GM19395 (cell line): Measurements from ENCODE around the gene MIS18BP1.
"Not testable (repeated sequence)": the region's sequence is repeated elsewhere in the genome, so short reads cannot be mapped to it uniquely, and the experiment has no call there.

Source experiments
- ATAC-seq: cut with Tn5 transposase; IDR thresholded peaks from one replicate; pipeline ENCODE4 v1.9.1; 2021; ENCODE audit warnings: mild to moderate bottlenecking, moderate library complexity; ENCODE audit not compliant: unreplicated experiment

Gene MIS18BP1

DNA sequence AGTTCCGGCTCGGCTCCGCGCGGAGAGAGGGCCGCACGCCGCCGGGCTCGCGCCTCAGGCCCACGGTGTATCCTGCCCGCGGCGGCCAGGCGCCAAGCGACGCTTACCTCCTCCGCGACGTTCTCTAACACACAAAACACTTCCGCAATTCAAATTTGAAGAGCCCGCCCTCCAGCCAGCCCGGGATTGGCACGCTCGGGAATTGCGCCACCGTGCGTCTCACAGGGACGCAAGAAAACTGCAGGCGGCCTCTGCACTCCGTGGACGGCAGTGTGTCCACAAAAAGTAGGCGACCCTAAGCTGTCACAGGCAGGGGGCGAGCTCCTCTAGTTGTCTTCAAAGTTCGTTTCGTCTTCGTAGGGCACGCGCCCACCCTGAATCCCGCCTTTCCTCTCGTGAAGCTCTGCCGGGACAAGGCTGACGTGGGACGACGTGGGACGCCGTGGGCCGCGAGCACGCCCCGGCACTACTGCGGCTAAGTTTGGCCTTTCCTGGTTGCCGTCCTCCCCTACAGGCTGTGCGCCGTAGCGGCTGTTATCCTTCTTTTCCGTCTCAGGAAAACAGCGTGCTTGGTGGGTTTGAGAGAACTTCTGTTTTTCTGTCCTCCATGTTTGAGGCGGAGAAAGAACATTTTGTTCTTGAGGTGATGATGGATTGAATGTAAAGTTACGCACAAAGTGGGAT lies at the start of gene MIS18BP1:
TSS of gene MIS18BP1 (minus strand) at position 133 of the 684 bp plus-strand sequence. CDS start 5,916 bp downstream, outside the sequence.
- ATAC-seq: peak; percentile 80

- no peak for ATAC-seq
These were observed 45.6 kb upstream of the MIS18BP1 start for GRCh38 chr14:45298423-45299117.

DNA sequence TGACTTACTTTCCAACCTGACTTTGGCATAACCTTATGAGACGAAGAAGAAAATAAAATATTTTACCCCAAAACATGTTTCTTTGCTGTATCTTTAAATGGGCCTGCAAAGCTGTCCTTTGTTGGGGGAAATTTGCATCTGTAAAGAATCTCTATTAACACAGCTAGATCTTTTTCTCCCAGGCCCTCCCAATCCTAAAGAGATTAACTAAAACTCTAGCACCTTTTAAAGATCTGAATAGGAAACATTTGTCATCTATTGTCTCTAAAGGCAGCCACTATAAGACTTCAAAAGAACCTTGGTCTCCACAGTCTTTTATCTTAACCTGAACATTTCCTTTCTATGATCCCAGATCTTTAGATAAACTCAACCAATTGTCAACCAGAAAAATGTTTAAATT lies 41.8 kb upstream of the MIS18BP1 start:
- not testable (repeated sequence) for ATAC-seq

DNA sequence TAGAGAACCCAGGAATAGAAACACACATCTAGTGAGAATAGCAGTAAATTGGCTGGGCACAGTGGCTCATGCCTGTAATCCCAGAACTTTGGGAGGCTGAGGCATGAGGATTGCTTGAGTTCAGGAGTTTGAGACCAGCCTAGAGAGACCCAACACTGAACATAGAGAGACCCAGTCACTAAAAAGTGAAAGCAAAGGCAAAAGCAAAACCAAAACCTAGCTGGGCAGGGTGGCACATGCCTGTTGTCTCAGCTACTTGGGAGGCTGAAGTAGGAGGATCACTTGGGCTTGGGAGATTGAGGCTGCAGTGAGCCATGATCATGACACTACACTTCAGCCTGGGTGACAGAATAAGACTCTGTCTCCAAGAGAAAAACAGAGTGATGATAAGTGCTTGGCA lies 37.5 kb upstream of the MIS18BP1 start:
- no peak for ATAC-seq

GRCh38 chr14:45287610-45288009 lies 34.6 kb upstream of the MIS18BP1 start:
- no peak for ATAC-seq

- ATAC-seq: no peak
These were observed 31.8 kb upstream of the MIS18BP1 start for GRCh38 chr14:45284802-45285201.

DNA sequence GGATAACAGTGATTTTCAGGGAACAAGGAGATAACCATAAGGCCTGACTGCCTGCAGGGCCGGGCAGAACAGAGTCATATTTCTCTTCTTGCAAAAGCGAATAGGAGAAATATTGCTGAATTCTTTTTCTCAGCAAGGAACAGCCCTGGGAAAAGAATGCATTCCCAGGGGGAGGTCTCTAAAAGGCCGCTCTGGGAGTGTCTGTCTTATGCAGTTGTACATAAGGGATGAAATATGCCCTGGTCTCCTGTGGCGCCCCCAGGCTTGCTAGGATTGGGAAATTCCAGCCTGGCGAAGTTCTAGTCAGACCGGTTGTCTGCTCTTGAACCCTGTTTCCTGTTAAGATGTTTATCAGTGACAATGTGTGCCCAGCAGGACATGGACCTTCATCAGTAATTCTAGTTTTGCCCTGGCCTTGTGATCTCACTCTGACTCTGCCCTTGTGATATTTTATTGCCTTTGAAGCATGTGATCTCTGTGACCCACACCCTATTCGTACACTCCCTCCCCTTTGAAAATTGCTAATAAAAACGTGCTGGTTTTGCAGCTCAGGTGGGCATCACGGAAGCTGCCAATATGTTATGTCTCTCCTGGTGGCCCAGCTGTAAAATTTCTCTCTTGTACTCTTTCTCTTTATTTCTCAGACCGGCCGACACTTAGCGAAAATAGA lies 28.9 kb upstream of the MIS18BP1 start:
- ATAC-seq: not testable (repeated sequence)

DNA sequence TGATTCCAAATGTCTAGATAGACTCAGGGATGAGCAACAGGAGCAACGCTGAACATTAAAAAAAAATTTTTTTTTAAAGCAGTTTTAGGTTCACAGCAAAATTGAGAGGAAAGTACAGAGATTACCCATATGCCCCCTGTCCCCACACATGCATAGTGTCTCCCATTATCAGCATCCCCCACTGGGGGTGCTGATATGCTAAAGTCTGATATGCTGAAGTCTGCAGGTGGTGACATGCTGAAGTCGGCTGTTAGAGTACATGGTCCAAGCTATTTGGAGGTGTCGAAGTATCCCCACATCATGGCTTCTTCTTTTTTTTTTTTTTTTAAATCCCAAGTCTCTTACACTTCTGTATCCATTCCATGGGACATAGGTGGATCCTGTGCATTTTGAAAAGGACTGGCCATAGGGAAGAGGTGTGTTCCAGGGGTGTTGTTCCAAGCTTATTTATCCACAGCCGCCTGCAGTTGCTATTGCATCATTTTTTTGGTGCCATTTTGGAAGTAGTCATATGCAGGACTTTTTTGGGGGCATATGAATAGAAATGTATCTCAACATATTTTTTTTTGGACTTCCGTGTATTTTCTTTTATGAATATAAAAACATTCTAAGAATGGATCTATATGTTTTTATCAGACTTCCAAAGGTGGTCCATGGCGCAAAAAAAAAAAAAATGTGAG lies 19.0 kb upstream of the MIS18BP1 start:
- ATAC-seq: no peak

GRCh38 chr14:45270031-45270430 lies 17.0 kb upstream of the MIS18BP1 start:
- ATAC-seq: no peak

DNA sequence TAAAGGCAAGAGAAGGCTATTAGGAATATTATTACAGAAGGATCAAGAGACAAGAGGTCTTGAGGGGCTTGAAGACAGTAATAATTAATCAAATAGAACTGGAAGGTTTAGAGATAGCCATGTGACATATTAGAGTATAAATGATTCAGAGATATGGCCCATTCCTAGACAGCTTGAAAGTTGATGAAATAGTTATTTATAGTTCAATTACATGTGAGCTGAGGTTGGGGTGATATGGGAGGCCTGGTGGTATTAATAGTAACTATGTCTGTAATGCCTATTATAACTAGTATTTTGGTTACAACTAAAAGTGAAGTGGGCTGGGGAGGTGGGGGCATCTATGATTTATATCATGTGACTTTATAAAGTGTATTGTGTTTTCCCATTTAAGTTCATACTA lies 14.1 kb upstream of the MIS18BP1 start:
- ATAC-seq: no peak

GRCh38 chr14:45262637-45263036 lies 9.6 kb upstream of the MIS18BP1 start:
- no peak for ATAC-seq

DNA sequence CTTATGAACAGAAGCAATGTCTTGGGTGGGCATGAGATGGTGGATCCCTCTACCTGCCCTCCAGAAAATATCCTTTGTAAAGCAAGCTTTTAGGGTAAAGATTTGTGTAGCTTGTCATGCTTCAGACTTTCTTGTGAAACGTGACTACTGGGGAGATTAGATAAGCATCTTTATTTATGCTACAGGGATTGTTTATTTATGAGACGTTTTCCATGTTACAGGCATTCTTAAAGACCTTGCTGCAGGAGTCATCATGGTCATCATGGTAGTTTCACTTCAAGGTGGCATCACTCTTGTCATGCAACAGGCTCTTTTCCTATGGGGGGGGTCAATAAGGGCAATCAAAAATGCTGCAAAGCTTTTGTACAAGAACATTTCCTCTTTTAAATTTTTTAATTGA lies 8.2 kb upstream of the MIS18BP1 start:
- no peak for ATAC-seq

GRCh38 chr14:45258805-45259204 lies 5.8 kb upstream of the MIS18BP1 start:
- no peak for ATAC-seq

GRCh38 chr14:45258073-45258472 lies 5.1 kb upstream of the MIS18BP1 start:
- ATAC-seq: no peak

- ATAC-seq: no peak
These were observed 1.8 kb upstream of the MIS18BP1 start for GRCh38 chr14:45254771-45255170.

DNA sequence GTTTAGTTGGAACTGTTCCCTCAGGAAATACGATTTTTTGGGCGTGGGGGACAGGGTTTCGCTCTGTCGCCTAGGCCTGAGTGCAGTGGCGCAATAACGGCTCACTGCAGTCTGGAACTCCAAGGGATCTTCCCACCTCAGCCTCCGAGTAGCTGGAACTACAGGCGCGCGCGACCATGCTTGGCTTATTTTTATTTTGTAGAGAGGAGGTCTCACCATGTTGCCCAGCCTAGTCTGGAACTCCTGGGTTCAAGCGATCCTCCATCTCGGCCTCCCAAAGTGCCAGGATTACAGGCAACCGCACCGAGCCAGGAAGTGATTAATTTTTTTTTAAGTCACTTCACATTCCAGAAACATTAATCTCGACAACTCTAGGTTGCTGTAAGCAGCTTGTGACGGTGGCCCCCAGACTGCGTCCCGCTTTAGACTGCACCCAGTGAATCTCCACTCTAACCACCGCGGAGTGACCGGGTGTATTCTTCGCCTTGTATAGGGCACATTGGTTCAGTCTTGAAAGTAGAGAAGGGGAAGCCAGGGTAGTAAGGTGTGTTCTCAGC lies 830 bp upstream of the MIS18BP1 start:
- no peak for ATAC-seq

- no peak for ATAC-seq
These were observed 484 bp downstream of the MIS18BP1 start for GRCh38 chr14:45252366-45253069.

DNA sequence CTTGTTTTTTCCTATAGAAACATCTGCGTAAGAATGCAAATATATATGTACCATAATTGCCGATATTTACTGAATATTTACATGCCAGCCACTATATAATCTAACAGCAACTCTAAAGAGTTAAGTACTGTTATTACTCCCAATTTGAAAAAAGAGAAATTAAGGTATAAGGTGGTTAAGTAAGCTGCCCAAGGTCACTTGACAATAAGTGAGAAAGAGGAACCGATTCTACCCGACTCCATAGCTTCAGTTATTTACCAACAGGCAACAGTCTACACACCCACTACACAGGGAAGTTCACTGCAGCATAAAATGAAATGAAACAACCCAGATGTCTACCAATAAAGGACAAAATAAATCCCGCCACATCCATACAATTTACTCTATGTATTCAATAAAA lies 1.1 kb downstream of the MIS18BP1 start:
- peak; percentile 65 for ATAC-seq

- peak; percentile 35 for ATAC-seq
These were observed 3.0 kb downstream of the MIS18BP1 start for GRCh38 chr14:45249856-45250575.

GRCh38 chr14:45247427-45247826 lies 5.6 kb downstream of the MIS18BP1 start:
- no peak for ATAC-seq
